Gastrocnemius medialis (tissue), 4 donors: ENCODE data around the gene ALDH8A1. TPM values are rescaled to one million over a fixed set of nuclear protein-coding genes. Genes with fewer than 3 reads are reported as not detected.
"Not testable (repeated sequence)": the region's sequence is repeated elsewhere in the genome, so short reads cannot be mapped to it uniquely, and the experiment has no call there.

Experiments used
- ATAC-seq, 2 donors: fragments of 150-250 bp; one replicate each; pipeline ENCODE4 v1.9.1; 2016
- DNase-seq, 2 donors: peaks; one replicate each; pipeline ENCODE4 v3.0.0-alpha.2; 2019
- H3K27ac ChIP-seq, 4 donors: fragments of 200-600 bp; sonication (generic); 1 replicate in 1 of 4; 2 replicates in 3 of 4; pipeline ENCODE4 v1.5.1; 2016 to 2018; ENCODE audit warnings: mild to moderate bottlenecking in 2 of 4, moderate library complexity in 1 of 4
- H3K27me3 ChIP-seq, 3 donors: fragments of 200-600 bp; sonication (generic) in 2 of 3; 1 replicate in 1 of 3; 2 replicates in 2 of 3; pipeline versions ENCODE4 v1.5.1 to v1.6.0; 2016 to 2019; ENCODE audit warnings: mild to moderate bottlenecking in 1 of 3, moderate library complexity in 1 of 3
- H3K36me3 ChIP-seq, 2 donors: fragments of 200-600 bp; sonication (generic) in 1 of 2; one replicate each; pipeline ENCODE4 v1.5.1; 2017 to 2018
- H3K4me1 ChIP-seq, 2 donors: fragments of 200-600 bp; sonication (generic) in 1 of 2; one replicate each; pipeline ENCODE4 v1.5.1; 2016 to 2017; ENCODE audit warnings: mild to moderate bottlenecking in 2 of 2
- H3K4me3 ChIP-seq, 4 donors: fragments of 200-600 bp; sonication (generic) in 3 of 4; 1 replicate in 1 of 4; 2 replicates in 3 of 4; pipeline ENCODE4 v1.5.1; 2016 to 2019; ENCODE audit warnings: mild to moderate bottlenecking in 2 of 4
- H3K9me3 ChIP-seq, 3 donors: fragments of 200-600 bp; sonication (generic) in 2 of 3; 1 replicate in 1 of 3; 2 replicates in 2 of 3; pipeline ENCODE4 v1.5.1; 2016 to 2019
- POLR2A ChIP-seq, 2 donors: fragments of 450-650 bp; IDR thresholded peaks; one replicate each; pipeline ENCODE4 v1.6.1; 2017; ENCODE audit warnings: antibody characterized with exemption in 2 of 2, mild to moderate bottlenecking in 2 of 2, moderate library complexity in 2 of 2
- in situ Hi-C, 4 donors: fragments of 200-750 bp; cut with MboI; loops; one replicate each; pipeline versions ENCODE4 v1.15.0 to v1.8.0; 2017; ENCODE audit warnings: low sequenced_read_pairs in 4 of 4
- intact Hi-C: fragments of 100-400 bp; cut with DNase I; formaldehyde crosslinking; loops from one replicate; pipeline ENCODE4 v1.15.1; 2023; ENCODE audit warnings: low total_unique reads
- total RNA-seq, 4 donors: library from RNA; depleted of rRNA; stranded (reverse); fragments of >200 nt; gene quantifications; one replicate each; pipeline versions ENCODE4 v1.1.0 to v1.2.3, GENCODE V29; 2016
- TF ChIP-seq, protein P1 (sequence below), 5 experiments: fragments of 450-650 bp in 3 of 5; fragments of 200-600 bp in 2 of 5; sonication (generic) in 2 of 5; IDR thresholded peaks in 4 of 5; conservative IDR thresholded peaks in 1 of 5; 1 replicate in 4 of 5; 2 replicates in 1 of 5; pipeline ENCODE4 v1.5.1; 2016 to 2019; ENCODE audit warnings: antibody characterized with exemption in 5 of 5, mild to moderate bottlenecking in 3 of 5, moderate library complexity in 3 of 5

The ALDH8A1 gene
- total RNA-seq, 4 donors from 2014 or later, result 0.55 to 2.1 (median 0.58) TPM; not detected in 1

DNA sequence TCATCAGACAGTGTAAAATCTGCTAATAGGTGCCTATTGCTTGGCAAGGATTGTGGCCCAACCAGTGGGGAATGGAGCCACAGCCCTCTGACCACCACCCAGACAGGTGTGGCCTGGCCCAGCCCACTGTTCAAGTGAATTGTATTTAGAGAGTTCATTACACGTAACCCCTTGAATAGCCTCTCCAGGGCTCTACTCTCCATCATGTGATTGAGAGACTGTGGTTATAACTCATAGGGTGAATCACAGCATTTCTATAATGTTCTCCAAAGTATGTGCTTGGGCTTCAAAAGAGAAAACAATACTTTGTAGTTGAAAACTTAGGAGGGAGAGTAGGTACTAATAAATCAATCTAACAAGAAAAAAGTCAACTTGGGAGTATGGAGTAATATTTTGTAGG is 38.4 kb downstream of the ALDH8A1 start:
- intact Hi-C loops (loop anchor here (1.0 kb wide), 1 partner anchor 10 kb away; no protein-coding TSS in a partner anchor), in situ Hi-C loops (no loop called here)
- H3K9me3 ChIP-seq, result no peaks in the 10 kb centered on the region
- H3K27me3 ChIP-seq, result no peaks in the 10 kb centered on the region
- H3K4me1 ChIP-seq, result peaks cover 4 to 16% of the 10 kb centered on the region in 2 donors
- no peak for TF ChIP-seq POLR2A (IDR thresholded peaks at IDR 0.05)
- TF ChIP-seq, protein P1, sequence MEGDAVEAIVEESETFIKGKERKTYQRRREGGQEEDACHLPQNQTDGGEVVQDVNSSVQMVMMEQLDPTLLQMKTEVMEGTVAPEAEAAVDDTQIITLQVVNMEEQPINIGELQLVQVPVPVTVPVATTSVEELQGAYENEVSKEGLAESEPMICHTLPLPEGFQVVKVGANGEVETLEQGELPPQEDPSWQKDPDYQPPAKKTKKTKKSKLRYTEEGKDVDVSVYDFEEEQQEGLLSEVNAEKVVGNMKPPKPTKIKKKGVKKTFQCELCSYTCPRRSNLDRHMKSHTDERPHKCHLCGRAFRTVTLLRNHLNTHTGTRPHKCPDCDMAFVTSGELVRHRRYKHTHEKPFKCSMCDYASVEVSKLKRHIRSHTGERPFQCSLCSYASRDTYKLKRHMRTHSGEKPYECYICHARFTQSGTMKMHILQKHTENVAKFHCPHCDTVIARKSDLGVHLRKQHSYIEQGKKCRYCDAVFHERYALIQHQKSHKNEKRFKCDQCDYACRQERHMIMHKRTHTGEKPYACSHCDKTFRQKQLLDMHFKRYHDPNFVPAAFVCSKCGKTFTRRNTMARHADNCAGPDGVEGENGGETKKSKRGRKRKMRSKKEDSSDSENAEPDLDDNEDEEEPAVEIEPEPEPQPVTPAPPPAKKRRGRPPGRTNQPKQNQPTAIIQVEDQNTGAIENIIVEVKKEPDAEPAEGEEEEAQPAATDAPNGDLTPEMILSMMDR (IDR thresholded peaks at IDR 0.05 in 4 of 5, conservative IDR thresholded peaks at IDR 0.05 in 1 of 5), result no peak
- H3K4me3 ChIP-seq, result no peak overlapping the region
- H3K36me3 ChIP-seq, result no peaks in the 10 kb centered on the region
- DNase-seq, result no peak
- no peak for ATAC-seq
- no peak overlapping the region for H3K27ac ChIP-seq

DNA sequence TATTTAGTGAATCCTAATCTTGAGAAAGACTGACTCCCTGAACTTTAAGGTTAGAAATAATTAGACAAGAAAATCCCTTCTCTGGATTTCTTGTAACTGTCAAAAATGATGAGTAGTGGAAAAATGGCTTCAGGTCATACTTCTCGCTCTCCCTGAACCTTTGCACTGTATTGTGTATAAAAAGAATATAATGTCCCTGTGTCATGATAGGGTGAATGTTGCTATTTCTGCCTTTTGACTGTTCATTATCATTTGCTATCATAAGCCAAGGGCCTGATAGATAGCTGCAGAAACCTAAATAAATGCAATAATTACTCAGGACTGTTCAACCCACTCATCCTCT is 39.3 kb downstream of the ALDH8A1 start:
- Histone ChIP-seq H3K36me3 (no peaks in the 10 kb centered on the region), H3K27me3 (no peaks in the 10 kb centered on the region), H3K4me3 (no peak overlapping the region), H3K4me1 (peaks cover 4 to 16% of the 10 kb centered on the region in 2 donors), H3K27ac (peak overlapping the region in 1 of 4 donors; percentile 82), H3K9me3 (no peaks in the 10 kb centered on the region)
- intact Hi-C loops, result no loop called here
- TF ChIP-seq POLR2A (IDR thresholded peaks at IDR 0.05), result no peak
- TF ChIP-seq, protein P1 (IDR thresholded peaks at IDR 0.05 in 4 of 5, conservative IDR thresholded peaks at IDR 0.05 in 1 of 5), result no peak
- no peak for DNase-seq
- no peak for ATAC-seq
- in situ Hi-C loops, result no loop called here

DNA sequence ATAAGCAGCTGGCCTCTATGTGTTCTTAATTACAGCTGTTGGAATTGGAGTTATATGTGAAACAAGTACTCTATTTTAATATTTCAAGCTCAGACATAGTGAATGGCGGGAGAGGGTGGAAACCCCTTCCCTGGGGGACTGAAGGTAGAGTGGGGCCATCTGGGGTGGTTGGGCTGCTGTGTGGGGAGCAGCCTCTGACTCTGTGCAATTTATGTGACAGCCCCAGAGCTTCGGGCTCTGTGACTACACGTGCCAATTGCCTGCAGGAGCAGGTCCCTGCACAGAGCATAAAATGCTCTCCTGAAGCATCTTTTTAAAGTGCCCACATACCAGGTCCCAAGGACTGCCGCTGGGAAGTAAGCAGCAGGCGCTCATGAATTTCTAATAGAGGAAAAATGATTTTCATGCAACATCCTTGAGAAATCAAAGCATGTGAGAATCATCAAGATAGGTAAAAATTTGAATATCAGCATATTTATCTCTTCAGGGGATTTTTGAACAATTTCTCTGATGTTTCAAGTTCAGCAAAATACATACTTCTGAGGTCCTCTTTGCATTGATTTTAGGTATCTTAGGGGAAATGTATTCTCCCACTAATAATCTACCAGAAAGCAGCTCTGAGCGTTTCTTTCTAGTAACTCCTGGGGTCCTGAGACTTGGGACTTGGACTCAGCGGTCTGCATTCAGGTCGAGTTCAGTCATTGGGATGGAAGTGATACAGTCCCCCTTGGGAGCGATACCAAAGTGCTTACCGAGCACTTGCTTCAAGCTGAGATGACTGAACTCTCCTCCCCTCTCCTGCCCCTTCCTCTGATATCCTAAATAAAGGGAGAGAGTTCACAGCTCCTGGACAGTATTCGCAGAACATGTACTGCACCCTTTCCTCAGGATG is 40.0 kb downstream of the ALDH8A1 start:
- TF ChIP-seq, protein P1 (IDR thresholded peaks at IDR 0.05 in 4 of 5, conservative IDR thresholded peaks at IDR 0.05 in 1 of 5), result no peak
- no peak for TF ChIP-seq POLR2A (IDR thresholded peaks at IDR 0.05)
- no peaks in the 10 kb centered on the region for H3K36me3 ChIP-seq
- in situ Hi-C loops, result no loop called here
- H3K4me1 ChIP-seq, result peaks cover 4 to 16% of the 10 kb centered on the region in 2 donors
- ATAC-seq (no peak), DNase-seq (no peak)
- H3K27me3 ChIP-seq, result no peaks in the 10 kb centered on the region
- peak overlapping the region; percentile 80 to 87 (median 82) for H3K27ac ChIP-seq
- H3K9me3 ChIP-seq, result no peaks in the 10 kb centered on the region
- H3K4me3 ChIP-seq, result peak overlapping the region in 1 of 4 donors; percentile 34
- intact Hi-C loops, result loop anchor here (10.0 kb wide), 1 partner anchor 1475 kb away; no protein-coding TSS in a partner anchor

DNA sequence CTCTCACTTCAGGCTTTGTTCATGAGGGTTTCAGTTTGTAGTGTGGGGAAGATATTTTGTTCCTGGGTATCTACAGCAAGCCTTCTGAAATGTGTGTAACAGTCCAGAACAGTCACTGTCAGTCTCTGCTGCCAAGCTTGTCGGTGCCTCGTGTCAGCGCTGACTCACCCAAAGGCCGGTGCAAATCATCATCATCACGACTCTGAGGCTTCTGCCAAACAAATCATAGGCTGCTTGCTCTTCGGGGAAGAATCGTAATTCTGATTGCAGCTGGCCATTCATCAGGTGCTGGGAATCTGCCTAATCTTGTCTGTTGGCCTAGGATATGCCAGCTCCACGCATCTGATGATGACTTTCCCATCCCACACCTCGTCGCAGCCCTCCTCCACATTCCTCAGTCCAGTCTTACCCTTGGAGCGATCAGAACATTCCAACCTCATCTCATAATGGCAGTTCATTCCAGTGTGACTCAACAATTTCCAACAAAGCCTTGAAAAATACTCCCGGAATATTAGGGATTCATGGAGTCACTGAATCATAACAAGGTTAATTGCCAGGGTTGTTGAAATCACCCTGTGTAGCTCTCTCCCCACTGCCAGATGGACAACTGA is 40.9 kb downstream of the ALDH8A1 start:
- TF ChIP-seq, protein P1 (IDR thresholded peaks at IDR 0.05 in 4 of 5, conservative IDR thresholded peaks at IDR 0.05 in 1 of 5), result no peak
- TF ChIP-seq POLR2A (IDR thresholded peaks at IDR 0.05), result peak; percentile 52 to 58
- Histone ChIP-seq H3K9me3 (no peaks in the 10 kb centered on the region), H3K27ac (peak overlapping the region; percentile 80 to 87 (median 82)), H3K4me3 (peak overlapping the region; percentile 13 to 34 (median 24)), H3K4me1 (peaks cover 4 to 16% of the 10 kb centered on the region in 2 donors), H3K27me3 (no peaks in the 10 kb centered on the region), H3K36me3 (no peaks in the 10 kb centered on the region)
- ATAC-seq (peak; percentile 98), DNase-seq (peak; percentile 87)
- intact Hi-C loops (loop anchor here (10.0 kb wide), 1 partner anchor 1474 kb away; no protein-coding TSS in a partner anchor), in situ Hi-C loops (no loop called here)

DNA sequence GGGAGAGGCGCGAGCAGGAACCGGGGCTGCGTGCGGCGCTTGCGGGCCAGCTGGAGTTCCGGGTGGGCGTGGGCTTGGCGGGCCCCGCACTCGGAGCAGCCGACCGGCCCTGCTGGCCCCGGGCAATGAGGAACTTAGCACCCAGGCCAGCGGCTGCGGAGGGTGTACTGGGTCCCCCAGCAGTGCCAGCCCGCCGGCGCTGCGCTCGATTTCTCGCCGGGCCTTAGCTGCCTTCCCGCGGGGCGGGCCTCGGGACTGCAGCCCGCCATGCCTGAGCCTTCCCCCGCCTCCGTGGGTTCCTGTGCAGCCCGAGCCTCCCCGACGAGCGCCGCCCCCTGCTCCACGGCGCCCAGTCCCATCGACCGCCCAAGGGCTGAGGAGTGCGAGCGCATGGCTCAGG is 45.2 kb downstream of the ALDH8A1 start:
- in situ Hi-C loops, DNase-seq, ATAC-seq, H3K36me3 ChIP-seq, H3K9me3 ChIP-seq, H3K4me3 ChIP-seq, H3K27me3 ChIP-seq: not testable (repeated sequence)
- H3K27ac ChIP-seq, result peak overlapping the region in 1 of 4 donors; percentile 90
- H3K4me1 ChIP-seq, result peaks cover 23 to 26% of the 10 kb centered on the region in 2 donors
- intact Hi-C loops, result loop anchor here (5.0 to 10.0 kb wide), 3 partner anchors 593 to 1470 kb away; partner anchors contain the start of gene AHI1
